AG09309 (cell line): ENCODE results near the gene ZFTA.
A peak's percentile ranks its signal among the peaks of the same experiment; 100 is the strongest.

Experiments
- DNase-seq: peaks from one replicate; pipeline ENCODE4 v3.0.0-alpha.2; 2010; ENCODE audit warnings: low read depth
- H3K4me3 ChIP-seq: 2 replicates; pipeline ENCODE4 v1.5.1; 2011; ENCODE audit warnings: mild to moderate bottlenecking, low read depth, low read length, moderate library complexity; ENCODE audit not compliant: control insufficient read depth
- CTCF ChIP-seq: IDR thresholded peaks from 2 replicates; pipeline ENCODE4 v1.5.1; 2011; ENCODE audit warnings: mild to moderate bottlenecking, low read depth, low read length, inconsistent platforms; ENCODE audit not compliant: insufficient read depth, control insufficient read depth; ENCODE audit errors: missing control alignments

ZFTA gene

GRCh38 chr11:63768237-63769041 lies at the start of gene ZFTA:
Gene ZFTA, minus strand, starts transcription at chr11:63768775. Its CDS starts 153 bp downstream, at chr11:63768622.
- TF ChIP-seq CTCF: peak; percentile 33
- peak within 1 kb of the TSS; percentile 92 for H3K4me3 ChIP-seq
- no peak for DNase-seq

- DNase-seq: no peak
- no peak for TF ChIP-seq CTCF
- no peak overlapping the region for H3K4me3 ChIP-seq
Measured at GRCh38 chr11:63817758-63818498, 49.4 kb upstream of the ZFTA start.

- no peak for TF ChIP-seq CTCF
- no peak for DNase-seq
- no peak overlapping the region for H3K4me3 ChIP-seq
Measured at GRCh38 chr11:63816732-63817131, 48.2 kb upstream of the ZFTA start.

GRCh38 chr11:63816166-63816565 lies 47.6 kb upstream of the ZFTA start:
- DNase-seq: no peak
- TF ChIP-seq CTCF: no peak
- no peak overlapping the region for H3K4me3 ChIP-seq

GRCh38 chr11:63814383-63814736 lies 45.8 kb upstream of the ZFTA start:
- TF ChIP-seq CTCF: no peak
- peak overlapping the region; percentile 98 for H3K4me3 ChIP-seq
- DNase-seq: no peak

GRCh38 chr11:63813563-63814382 lies 45.2 kb upstream of the ZFTA start:
- no peak for DNase-seq
- H3K4me3 ChIP-seq: peak overlapping the region; percentile 98
- no peak for TF ChIP-seq CTCF
